Mesodermal cell (in vitro differentiated cells): Measurements from ENCODE around the gene ESRRA.

Experiments used
- H3K27ac ChIP-seq: 2 replicates; pipeline ENCODE4 v1.7.0; 2013; ENCODE audit warnings: mild to moderate bottlenecking, low read depth, low read length, moderate library complexity; ENCODE audit not compliant: severe bottlenecking
- H3K36me3 ChIP-seq: 2 replicates; pipeline ENCODE4 v1.7.1; 2013; ENCODE audit warnings: mild to moderate bottlenecking, low read length, moderate library complexity; ENCODE audit not compliant: control insufficient read depth, insufficient read depth
- H3K4me1 ChIP-seq: one replicate; pipeline ENCODE4 v1.7.1; 2013; ENCODE audit warnings: mild to moderate bottlenecking, low read length; ENCODE audit not compliant: insufficient read depth, control insufficient read depth, poor library complexity, severe bottlenecking
- H3K4me3 ChIP-seq: 2 replicates; pipeline ENCODE4 v1.7.0; 2013; ENCODE audit warnings: low read length, control low read depth, mild to moderate bottlenecking; ENCODE audit not compliant: insufficient read depth, poor library complexity, severe bottlenecking; ENCODE audit errors: extremely low read depth
- H3K9me3 ChIP-seq: 2 replicates; pipeline ENCODE4 v1.7.1; 2013; ENCODE audit warnings: mild to moderate bottlenecking, low read length, moderate library complexity; ENCODE audit not compliant: control insufficient read depth
- WGBS, 2 experiments: methylation state at CpG; one replicate each; pipeline ENCODE4 v1.1.5; 2013; ENCODE audit warnings: missing lambda C conversion rate in 2 of 2; ENCODE audit not compliant: insufficient coverage in 2 of 2; 5-methylcytosine and 5-hydroxymethylcytosine counted together

ESRRA gene

DNA sequence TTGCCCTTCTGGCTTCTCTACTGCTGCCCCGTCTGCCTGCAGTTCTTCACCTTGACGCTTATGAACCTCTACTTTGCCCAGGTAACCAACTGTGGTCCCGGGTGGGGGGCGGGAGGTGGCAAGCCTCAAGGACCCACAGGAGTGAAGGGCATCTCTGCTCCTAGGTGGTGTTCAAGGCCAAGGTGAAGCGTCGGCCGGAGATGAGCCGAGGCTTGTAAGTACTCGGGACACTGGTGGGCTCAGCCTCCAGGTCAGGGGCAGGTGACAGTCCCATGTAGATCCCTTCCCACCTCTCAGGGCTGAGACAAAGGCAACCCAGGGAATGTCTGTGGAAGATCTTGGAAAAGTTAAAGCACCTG lies 18.5 kb upstream of the ESRRA start:
- Histone ChIP-seq H3K9me3 (no peaks in the 10 kb centered on the region), H3K36me3 (peaks cover 11% of the 10 kb centered on the region), H3K4me1 (peaks cover 8% of the 10 kb centered on the region), H3K4me3 (no peak overlapping the region), H3K27ac (no peak overlapping the region)
- 88 to 93% methylated on average over 8 to 9 of the region's 9 CpGs for WGBS, 2 experiments

DNA sequence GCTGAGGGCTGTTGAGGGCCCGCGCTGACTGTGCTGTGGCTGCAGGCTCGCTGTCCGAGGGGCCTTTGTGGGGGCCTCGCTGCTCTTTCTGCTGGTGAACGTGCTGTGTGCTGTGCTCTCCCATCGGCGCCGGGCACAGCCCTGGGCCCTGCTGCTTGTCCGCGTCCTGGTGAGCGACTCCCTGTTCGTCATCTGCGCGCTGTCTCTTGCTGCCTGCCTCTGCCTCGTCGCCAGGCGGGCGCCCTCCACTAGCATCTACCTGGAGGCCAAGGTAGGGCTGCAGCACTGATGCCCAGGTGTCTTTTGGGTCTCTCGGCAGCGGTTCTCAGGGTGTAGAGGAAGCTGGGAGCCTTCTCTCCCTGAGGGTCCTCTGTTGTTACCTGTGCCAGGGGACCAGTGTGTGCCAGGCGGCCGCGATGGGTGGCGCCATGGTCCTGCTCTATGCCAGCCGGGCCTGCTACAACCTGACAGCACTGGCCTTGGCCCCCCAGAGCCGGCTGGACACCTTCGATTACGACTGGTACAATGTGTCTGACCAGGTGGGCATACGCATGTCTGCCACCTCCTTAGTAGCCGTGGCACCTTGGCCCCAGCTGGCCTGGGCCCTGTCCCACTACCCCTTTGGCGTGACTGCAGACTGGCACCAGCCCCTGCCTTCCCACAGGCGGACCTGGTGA lies 17.5 kb upstream of the ESRRA start:
- Histone ChIP-seq H3K4me3 (no peak overlapping the region), H3K27ac (no peak overlapping the region), H3K9me3 (no peaks in the 10 kb centered on the region), H3K4me1 (peaks cover 8% of the 10 kb centered on the region), H3K36me3 (peaks cover 4% of the 10 kb centered on the region)
- WGBS, 2 experiments: 94 to 95% methylated on average over 30 to 33 of the region's 33 CpGs

DNA sequence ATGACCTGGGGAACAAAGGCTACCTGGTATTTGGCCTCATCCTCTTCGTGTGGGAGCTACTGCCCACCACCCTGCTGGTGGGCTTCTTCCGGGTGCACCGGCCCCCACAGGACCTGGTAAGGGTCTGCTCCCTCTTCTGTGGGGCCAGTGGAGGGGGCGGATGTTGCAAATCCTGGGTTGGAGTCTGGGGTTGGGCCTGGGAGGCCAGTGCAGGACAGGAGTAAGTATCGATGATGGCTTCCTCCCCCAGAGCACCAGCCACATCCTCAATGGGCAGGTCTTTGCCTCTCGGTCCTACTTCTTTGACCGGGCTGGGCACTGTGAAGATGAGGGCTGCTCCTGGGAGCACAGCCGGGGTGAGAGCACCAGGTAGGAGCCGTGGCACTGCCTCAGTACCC lies 17.0 kb upstream of the ESRRA start:
- Histone ChIP-seq H3K9me3 (no peaks in the 10 kb centered on the region), H3K4me3 (no peak overlapping the region), H3K4me1 (peaks cover 8% of the 10 kb centered on the region), H3K36me3 (no peaks in the 10 kb centered on the region), H3K27ac (no peak overlapping the region)
- WGBS, 2 experiments: 93 to 94% methylated on average over 7 to 8 of the region's 9 CpGs

DNA sequence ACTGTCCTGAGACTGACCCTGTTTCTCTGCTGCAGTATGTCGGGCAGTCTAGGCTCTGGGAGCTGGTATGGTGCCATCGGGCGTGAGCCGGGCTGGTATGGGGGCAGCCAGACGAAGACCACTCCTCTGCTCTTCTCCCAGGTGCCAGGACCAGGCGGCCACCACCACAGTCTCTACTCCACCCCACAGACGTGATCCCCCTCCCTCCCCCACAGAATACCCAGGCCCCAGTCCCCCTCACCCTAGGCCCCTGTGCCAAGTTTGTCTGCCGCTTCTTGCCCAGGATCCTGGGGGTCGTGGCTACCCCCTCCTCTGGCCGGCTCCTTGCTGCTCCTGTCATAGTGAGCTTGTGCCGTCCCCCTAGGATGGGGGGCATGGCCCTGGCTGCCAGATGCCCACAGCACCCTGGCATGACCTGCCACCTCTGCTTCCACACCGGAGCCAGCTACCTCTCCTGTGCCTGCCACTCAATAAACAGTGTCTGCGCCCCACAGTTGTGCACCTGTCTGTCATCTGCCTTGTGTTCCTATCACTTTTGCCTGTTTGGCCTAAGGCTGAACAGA lies 16.2 kb upstream of the ESRRA start:
- Histone ChIP-seq H3K4me1 (peaks cover under 1% of the 10 kb centered on the region), H3K27ac (no peak overlapping the region), H3K9me3 (no peaks in the 10 kb centered on the region), H3K4me3 (no peak overlapping the region), H3K36me3 (no peaks in the 10 kb centered on the region)
- 91 to 95% methylated on average over 7 to 11 of the region's 13 CpGs for WGBS, 2 experiments

DNA sequence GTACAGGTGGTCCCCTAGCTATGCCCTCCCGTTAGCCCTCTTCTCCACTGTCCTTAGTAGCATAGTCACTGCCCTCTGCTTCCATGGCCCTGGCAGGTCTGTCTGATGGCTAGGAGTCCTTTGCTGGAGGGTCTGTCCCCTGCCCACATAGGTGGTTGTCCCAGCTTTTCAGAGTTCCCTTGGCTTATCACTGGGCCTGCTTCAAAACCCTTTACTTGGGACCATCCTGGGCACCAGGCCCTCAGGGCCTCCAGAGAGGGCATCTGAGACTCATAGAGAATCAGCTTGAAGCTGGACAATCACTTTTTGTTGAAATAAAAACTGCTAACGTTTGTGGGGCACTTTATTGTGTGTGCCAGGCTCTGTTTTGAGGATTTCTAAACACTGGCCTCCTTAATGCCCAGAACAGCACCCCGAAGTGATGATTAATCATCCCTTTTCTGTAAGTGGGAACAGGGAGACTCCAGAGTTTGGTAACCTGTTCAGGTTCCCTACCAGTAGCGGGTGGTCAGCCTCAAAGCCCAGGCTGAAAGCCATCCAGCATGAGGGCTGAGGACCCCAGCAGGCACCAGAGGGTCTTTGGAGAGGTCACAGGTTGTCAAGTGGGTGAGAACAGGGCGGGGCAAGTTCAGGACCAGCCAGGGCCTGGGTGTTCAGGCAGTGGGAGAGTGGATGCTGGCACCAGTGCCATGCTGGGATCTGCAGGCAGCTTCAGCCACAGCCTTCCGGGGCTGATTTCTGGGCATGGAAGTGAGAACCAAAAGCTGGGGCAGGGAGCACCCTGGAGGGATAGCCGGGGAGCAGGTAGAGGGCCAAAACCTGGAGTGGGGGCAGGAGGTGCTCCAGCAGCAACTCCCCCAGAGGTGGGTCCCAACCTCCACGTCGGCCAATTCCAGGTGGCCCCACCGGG lies 14.7 kb upstream of the ESRRA start:
- H3K27ac ChIP-seq: no peak overlapping the region
- no peak overlapping the region for H3K4me3 ChIP-seq
- 52 to 67% methylated on average over 8 of the region's 10 CpGs for WGBS, 2 experiments
- H3K4me1 ChIP-seq: no peaks in the 10 kb centered on the region
- no peaks in the 10 kb centered on the region for H3K9me3 ChIP-seq
- no peaks in the 10 kb centered on the region for H3K36me3 ChIP-seq

DNA sequence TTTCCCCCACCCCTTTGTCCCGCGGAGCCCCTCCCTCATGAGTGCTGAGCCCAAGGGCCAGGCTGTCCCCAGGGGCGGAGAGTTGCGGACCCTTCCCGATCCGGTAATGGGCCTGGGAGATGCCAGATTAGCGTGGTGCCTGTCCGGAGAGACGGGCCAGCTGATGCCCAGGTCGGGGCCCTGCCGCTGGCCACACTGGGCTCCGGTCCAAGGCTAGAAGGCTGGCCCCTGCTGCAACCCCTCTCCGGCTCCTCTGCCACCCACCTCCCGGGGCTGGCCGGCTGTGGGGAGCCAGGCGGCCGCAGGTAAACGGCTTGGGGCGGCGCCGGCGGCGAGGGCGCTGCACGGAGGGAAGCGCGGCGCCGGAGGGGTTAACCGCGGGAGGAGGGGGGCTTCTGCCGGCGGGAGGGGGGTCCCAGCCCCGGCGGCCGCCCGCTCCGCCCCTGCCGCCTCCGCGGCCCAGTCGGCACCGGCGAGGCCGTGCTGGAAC lies 14.0 kb upstream of the ESRRA start, which contains the start of gene KCNK4:
Gene KCNK4 (plus strand): TSS at position 41 of the 490 bp plus-strand sequence. CDS start 1,717 bp downstream, outside the sequence.
- Histone ChIP-seq H3K4me3 (peak within 1 kb of the TSS; percentile 11), H3K4me1 (no peaks in the 10 kb centered on the region), H3K36me3 (no peaks in the 10 kb centered on the region), H3K9me3 (no peaks in the 10 kb centered on the region), H3K27ac (no peak within 1 kb of the TSS)
- WGBS, 2 experiments: 2% methylated on average over 27 to 35 of the region's 45 CpGs

DNA sequence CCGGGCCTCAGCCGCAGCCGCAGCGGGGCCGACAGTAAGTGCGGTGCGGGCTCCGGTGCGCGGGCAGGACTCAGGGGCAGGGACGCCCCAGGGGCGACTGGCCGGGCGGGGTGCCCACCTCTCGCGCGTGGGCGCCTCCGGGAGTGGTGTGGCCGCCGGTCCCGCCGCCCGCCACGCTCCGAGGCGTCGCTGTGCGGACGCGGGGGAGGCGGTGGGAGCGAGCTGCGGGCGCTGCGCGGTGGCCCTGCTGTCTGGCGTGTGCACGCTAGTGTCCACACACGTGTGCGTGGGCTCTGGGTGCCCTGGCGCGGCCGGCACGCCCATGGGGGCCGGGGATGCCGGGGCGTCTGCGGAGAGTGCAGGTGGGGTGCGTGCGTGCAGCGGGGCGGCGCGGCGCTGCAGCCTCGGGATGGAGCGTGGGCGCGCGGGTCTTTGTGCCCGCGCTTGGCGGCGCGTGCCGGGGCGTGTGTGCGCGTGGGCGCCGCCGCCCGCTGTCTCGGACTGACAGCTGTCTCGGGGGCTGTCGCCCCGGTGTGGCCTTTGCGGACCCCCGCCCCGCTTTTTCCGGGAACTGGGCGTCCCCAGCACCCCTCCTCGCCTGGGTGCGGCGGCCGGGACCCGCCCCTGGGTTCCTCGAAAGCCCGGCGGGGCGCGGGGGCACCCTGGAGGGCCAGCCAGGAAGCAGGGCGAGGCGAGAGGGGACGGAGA lies 13.4 kb upstream of the ESRRA start:
- Histone ChIP-seq H3K9me3 (no peaks in the 10 kb centered on the region), H3K4me3 (peak overlapping the region; percentile 11), H3K36me3 (no peaks in the 10 kb centered on the region), H3K4me1 (no peaks in the 10 kb centered on the region), H3K27ac (no peak overlapping the region)
- 1 to 2% methylated on average over 87 to 91 of the region's 96 CpGs for WGBS, 2 experiments

DNA sequence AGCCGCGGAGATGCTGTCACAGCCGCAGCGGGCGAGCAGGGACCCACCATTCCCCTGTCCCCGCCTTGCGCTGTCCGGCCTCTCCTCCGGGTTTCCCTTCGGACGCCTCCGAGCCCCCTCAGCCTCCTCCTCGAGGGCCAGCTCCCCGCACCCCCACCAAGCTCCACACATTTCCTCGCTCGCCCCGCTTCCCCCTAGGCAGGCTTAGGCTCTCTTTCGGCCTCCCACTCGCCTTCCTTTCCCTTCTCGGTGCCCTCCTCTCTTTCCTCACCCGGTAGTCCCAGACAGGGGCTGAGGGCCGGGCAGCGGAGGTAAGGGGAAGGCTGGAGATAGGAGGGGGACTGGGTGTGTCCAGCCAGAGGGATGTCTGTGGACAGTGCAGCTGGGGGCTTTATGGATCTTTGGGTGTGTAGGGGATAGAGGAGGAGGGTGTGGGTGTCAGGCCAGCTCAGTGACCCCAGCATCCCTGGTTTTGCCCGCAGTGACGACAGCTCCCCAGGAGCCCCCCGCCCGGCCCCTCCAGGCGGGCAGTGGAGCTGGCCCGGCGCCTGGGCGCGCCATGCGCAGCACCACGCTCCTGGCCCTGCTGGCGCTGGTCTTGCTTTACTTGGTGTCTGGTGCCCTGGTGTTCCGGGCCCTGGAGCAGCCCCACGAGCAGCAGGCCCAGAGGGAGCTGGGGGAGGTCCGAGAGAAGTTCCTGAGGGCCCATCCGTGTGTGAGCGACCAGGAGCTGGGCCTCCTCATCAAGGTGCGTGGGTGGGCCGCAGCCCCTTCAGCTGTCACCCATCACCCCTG lies 12.7 kb upstream of the ESRRA start:
- no peaks in the 10 kb centered on the region for H3K36me3 ChIP-seq
- peak overlapping the region; percentile 11 for H3K4me3 ChIP-seq
- H3K9me3 ChIP-seq: no peaks in the 10 kb centered on the region
- no peak overlapping the region for H3K27ac ChIP-seq
- peaks cover 3% of the 10 kb centered on the region for H3K4me1 ChIP-seq
- 42 to 51% methylated on average over 33 to 35 of the region's 42 CpGs for WGBS, 2 experiments

DNA sequence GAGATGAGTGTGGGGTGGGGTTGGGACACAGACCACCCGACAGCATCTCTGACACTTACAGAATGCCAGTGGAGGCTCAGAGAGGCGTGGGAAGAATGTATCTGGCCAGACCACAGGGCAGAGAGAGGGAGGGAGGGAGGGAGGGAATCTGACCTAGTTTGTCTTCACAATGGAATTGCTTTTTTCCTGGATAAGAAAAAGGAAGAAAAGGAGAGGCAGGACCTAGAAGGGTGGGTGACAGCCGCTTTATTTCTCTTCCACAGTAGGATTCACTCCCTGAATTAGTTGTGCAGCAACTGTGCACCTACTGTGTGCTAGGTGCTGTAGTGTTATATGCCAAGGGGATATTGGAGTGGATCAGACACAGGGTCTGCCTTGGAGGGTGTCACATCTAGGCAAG lies 10.6 kb upstream of the ESRRA start:
- WGBS, 2 experiments: 50 to 78% methylated on average over 1 to 3 of the region's 3 CpGs
- no peak overlapping the region for H3K4me3 ChIP-seq
- H3K4me1 ChIP-seq: peaks cover 7% of the 10 kb centered on the region
- no peaks in the 10 kb centered on the region for H3K36me3 ChIP-seq
- H3K9me3 ChIP-seq: no peaks in the 10 kb centered on the region
- no peak overlapping the region for H3K27ac ChIP-seq

DNA sequence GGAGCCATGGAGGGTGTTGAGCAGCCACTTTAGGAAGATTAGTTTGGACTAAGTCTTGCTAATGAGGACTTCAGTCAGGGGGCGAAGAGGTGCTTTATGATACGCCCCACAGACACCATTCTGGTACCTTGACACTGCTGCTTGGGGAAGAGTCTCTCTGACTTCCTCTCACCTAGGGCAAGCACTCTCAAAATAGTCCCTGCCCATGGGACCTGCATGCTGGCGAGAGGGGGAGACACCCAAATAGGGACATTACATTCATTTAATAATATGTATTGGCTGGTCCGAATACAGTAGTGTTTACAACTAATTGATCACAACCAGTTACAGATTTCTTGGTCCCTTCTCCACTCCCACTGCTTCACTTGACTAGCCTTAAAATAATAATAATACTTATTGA lies 9.6 kb upstream of the ESRRA start:
- no peaks in the 10 kb centered on the region for H3K36me3 ChIP-seq
- H3K27ac ChIP-seq: no peak overlapping the region
- 91% methylated on average over 2 of the region's 4 CpGs; no CpG with 5 or more reads in 1 of the 2 experiments for WGBS, 2 experiments
- H3K9me3 ChIP-seq: no peaks in the 10 kb centered on the region
- peaks cover 13% of the 10 kb centered on the region for H3K4me1 ChIP-seq
- no peak overlapping the region for H3K4me3 ChIP-seq
